ENCODE measurements around the gene SLC30A10.
"Not testable (repeated sequence)": the region's sequence is repeated elsewhere in the genome, so short reads cannot be mapped to it uniquely, and the experiment has no call there.

The SLC30A10 gene

DNA sequence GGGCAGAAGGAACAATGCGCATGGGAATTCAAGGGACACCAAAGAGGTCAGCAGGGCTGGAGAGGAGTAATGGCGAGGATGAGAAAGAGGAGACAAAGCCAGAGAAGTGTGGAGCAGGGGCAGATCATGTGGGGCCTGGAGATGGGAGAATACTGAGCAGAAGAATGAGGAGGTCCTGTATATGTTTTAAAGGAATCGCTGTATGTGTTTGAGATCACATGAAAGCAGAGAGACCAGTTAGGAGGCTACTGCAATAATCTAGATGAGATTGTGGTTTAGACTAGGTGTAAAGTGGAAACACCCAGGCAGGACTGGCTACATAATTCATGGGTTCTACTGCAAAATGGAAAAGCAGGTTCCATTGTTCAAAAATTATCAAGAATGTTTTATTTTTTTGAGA, 33.3 kb upstream of the SLC30A10 start:
- TF ChIP-seq, protein P1, sequence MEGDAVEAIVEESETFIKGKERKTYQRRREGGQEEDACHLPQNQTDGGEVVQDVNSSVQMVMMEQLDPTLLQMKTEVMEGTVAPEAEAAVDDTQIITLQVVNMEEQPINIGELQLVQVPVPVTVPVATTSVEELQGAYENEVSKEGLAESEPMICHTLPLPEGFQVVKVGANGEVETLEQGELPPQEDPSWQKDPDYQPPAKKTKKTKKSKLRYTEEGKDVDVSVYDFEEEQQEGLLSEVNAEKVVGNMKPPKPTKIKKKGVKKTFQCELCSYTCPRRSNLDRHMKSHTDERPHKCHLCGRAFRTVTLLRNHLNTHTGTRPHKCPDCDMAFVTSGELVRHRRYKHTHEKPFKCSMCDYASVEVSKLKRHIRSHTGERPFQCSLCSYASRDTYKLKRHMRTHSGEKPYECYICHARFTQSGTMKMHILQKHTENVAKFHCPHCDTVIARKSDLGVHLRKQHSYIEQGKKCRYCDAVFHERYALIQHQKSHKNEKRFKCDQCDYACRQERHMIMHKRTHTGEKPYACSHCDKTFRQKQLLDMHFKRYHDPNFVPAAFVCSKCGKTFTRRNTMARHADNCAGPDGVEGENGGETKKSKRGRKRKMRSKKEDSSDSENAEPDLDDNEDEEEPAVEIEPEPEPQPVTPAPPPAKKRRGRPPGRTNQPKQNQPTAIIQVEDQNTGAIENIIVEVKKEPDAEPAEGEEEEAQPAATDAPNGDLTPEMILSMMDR (conservative IDR thresholded peaks at IDR 0.05; ENCODE audit: low read depth, low read length), result no peak
- no peak for DNase-seq (ENCODE audit: low read depth)

DNA sequence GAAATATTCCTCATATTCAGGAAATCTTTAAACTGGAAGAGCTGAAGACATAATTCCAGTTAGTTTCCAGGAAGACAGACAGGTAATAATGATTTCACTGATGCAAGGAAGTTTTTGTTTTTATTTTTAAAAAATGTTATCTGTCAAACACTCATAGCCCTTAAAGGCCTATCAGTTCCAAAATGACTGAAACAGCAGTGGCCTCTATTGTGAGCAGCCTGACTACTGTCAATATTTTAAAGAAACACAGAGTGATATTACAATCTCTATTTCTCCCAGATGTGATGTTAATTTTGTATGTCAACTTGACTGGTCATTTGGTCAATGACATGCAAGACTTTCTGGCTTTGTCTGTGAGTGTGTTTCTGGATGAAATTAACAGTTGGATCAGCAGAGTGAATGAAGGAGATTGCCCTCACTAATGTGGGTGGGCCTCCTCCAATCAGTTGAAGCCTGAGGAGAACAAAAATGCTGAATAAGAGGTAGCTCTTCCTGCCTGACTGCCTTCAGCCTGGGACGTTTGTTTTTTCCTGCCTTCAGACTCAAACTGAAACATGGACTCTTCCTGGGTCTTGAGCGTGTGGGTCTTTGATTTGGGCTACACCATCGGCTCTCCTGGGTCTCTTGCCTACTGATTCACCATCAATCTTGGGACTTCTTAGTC, 31.3 kb upstream of the SLC30A10 start:
- no peak for DNase-seq (ENCODE audit: low read depth)
- TF ChIP-seq, protein P1 (conservative IDR thresholded peaks at IDR 0.05; ENCODE audit: low read depth, low read length), result no peak
- no peak overlapping the region for H3K4me3 ChIP-seq (ENCODE audit: low read length)

More for the DNA sequence above, 33.3 kb upstream of the SLC30A10 start:
- no peak overlapping the region for H3K4me3 ChIP-seq (ENCODE audit: low read length)

DNA sequence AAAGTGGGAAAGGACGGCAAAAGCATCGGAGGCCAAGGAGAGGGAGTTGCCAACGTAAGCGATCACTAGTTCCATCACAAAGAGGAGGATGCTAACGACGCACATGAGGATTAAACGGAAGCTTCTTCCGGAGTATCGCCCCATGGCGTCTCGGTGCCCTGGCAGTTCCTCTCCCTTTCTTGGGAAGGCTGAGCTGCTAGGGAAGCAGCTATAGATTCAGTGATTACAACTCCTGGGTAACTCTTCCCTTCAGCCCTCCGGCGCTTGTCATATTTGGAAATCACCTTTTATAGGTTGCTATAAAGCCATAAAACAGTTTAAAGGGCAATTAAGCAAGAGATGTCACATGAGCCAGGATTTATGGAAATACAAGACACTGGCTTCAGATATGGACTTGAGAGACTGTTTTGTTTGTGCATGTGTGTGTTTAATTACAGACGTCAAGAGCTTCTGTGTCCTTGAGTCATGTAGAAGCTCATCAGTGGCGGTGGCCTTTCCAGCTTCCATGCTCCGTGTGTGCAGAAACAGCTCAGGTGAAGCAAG, 30.6 kb upstream of the SLC30A10 start:
- DNase-seq (ENCODE audit: low read depth), result no peak
- TF ChIP-seq, protein P1 (conservative IDR thresholded peaks at IDR 0.05; ENCODE audit: low read depth, low read length), result no peak
- no peak overlapping the region for H3K4me3 ChIP-seq (ENCODE audit: low read length)

DNA sequence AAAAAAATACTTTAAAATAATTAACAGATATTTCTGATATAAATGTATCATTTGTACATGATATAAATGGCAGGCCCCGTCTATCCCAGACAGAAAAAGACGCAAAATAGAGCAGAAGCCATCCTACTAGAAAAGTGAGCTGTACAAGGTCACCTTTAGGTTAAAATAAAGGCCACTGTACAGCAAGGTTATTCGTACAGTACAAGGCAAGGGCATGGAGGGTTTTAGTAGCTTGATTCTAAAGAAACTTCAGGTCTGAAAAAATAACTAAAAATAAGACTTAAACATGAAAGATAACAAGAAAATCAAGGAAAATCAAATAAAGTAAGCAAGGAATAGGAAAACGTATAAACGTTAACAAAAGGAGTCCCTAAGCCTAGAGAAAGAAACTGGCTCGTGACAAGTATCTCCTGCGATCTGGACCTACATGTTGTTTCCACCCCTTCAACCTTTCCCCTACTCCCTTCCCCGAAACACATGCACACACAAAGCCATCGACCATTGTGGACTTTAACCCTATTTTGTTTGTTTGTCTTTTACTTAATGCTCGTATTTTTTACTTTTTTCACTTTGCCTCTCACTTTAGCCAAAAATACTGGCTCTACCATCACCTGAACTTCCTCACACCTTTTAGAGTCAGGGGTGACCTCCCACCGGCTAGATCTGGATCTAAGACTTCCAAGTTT, 26.5 kb upstream of the SLC30A10 start:
- TF ChIP-seq, protein P1 (conservative IDR thresholded peaks at IDR 0.05; ENCODE audit: low read depth, low read length), result no peak
- DNase-seq (ENCODE audit: low read depth), result no peak
- no peak overlapping the region for H3K4me3 ChIP-seq (ENCODE audit: low read length)

DNA sequence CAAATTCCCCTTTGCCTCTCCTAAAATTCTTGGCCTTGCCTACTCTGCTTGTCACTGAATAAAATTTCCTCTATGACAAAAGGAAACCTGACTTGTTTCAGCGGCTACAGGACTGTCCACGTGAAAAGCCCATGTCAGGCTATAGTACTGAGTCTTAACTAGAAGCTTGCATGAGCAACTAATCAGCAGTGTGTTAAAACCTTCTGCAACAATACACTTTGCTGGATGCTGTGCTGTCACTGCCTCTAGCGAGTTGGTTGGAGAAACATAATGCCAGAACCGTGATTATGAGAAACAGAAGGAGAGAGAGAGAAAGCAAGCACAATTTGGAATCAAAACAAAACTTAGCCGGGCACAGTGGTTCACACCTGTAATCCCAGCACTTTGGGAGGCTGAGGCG, 25.7 kb upstream of the SLC30A10 start:
- H3K4me3 ChIP-seq (ENCODE audit: low read length), result no peak overlapping the region
- TF ChIP-seq, protein P1 (conservative IDR thresholded peaks at IDR 0.05; ENCODE audit: low read depth, low read length), result no peak
- DNase-seq (ENCODE audit: low read depth), result no peak

DNA sequence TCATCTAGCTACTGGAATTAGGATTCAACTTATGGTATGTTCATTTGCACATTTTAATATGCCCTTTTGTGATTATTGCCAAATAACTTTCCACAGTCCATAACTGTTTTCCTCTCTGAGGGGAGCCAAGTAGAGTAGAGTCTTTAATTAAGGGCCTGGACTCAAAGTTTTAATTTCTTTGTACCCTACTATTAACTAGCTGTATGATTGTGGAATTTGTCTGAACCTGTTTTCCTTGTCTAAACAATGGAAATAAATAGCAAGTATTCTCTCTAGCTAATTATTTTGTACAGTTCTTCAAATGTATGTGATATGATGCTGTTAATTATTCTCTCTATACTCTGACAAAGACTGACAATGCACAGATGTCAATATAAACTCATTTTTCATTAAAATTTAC, 24.0 kb upstream of the SLC30A10 start:
- no peak overlapping the region for H3K4me3 ChIP-seq (ENCODE audit: low read length)
- TF ChIP-seq, protein P1 (conservative IDR thresholded peaks at IDR 0.05; ENCODE audit: low read depth, low read length), result no peak
- DNase-seq (ENCODE audit: low read depth), result no peak

DNA sequence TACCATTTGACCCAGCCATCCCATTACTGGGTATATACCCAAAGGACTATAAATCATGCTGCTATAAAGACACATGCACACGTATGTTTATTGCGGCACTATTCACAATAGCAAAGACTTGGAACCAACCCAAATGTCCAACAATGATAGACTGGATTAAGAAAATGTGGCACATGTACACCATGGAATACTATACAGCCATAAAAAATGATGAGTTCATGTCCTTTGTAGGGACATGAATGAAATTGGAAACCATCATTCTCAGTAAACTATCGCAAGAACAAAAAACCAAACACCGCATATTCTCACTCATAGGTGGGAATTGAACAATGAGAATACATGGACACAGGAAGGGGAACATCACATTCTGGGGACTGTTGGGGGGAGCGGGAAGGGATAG, 20.9 kb upstream of the SLC30A10 start:
- not testable (repeated sequence) for DNase-seq (ENCODE audit: low read depth); H3K4me3 ChIP-seq (ENCODE audit: low read length)

DNA sequence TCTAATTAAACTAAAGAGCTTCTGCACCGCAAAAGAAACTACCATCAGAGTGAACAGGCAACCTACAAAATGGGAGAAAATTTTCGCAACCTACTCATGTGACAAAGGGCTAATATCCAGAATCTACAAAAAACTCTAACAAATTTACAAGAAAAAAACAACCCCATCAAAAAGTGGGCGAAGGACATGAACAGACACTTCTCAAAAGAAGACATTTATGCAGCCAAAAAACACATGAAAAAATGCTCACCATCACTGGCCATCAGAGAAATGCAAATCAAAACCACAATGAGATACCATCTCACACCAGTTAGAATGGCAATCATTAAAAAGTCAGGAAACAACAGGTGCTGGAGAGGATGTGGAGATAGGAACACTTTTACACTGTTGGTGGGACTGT, 20.4 kb upstream of the SLC30A10 start:
- not testable (repeated sequence) for DNase-seq (ENCODE audit: low read depth); H3K4me3 ChIP-seq (ENCODE audit: low read length)

All from retinal pigment epithelial cell (primary cell).